Measurements from ENCODE around the gene ASPSCR1.

DNA sequence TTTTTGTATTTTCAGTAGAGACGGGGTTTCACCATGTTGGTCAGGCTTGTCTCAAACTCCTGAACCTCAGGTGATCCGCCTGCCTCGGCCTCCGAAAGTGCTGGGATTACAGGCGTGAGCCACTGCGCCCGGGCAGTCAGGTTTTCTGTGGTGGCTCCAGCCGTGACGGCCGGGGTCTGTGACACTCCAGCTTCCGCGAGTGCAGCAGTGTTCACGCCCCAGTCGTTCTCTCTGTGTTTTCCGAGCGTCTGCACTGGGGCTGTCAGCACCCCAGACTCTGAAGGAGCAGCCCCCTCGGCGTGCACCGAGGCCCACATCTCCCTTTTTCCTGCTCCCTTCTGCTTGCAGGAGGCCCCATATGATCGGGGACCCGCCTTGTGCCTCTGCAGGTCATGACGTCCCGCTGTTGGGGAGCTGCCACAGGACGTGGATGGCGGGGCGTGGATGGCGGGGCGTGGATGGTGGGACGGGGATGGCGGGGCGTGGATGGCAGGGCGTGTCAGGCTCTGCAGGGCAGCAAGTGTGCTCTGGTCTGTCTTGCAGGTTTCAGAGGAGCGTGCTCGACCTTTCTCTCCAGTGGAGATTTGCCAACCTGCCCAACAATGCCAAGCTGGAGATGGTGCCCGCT, 5.7 kb downstream of the ASPSCR1 start:
- TF ChIP-seq, protein P1, sequence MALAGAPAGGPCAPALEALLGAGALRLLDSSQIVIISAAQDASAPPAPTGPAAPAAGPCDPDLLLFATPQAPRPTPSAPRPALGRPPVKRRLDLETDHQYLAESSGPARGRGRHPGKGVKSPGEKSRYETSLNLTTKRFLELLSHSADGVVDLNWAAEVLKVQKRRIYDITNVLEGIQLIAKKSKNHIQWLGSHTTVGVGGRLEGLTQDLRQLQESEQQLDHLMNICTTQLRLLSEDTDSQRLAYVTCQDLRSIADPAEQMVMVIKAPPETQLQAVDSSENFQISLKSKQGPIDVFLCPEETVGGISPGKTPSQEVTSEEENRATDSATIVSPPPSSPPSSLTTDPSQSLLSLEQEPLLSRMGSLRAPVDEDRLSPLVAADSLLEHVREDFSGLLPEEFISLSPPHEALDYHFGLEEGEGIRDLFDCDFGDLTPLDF (CRISPR knock-in tag; IDR thresholded peaks at IDR 0.05): no peak
- TF ChIP-seq, protein P2, sequence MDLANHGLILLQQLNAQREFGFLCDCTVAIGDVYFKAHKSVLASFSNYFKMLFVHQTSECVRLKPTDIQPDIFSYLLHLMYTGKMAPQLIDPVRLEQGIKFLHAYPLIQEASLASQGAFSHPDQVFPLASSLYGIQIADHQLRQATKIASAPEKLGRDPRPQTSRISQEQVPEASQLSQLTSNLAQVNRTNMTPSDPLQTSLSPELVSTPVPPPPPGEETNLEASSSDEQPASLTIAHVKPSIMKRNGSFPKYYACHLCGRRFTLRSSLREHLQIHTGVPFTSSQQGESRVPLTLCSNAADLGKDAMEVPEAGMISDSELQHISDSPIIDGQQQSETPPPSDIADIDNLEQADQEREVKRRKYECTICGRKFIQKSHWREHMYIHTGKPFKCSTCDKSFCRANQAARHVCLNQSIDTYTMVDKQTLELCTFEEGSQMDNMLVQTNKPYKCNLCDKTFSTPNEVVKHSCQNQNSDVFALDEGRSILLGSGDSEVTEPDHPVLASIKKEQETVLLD (IDR thresholded peaks at IDR 0.05): no peak
- TF ChIP-seq NR2C1 (IDR thresholded peaks at IDR 0.05) (no peak), NR2C1 (tag; IDR thresholded peaks at IDR 0.05) (no peak), HNRNPUL1 (IDR thresholded peaks at IDR 0.05; ENCODE audit: low read length) (no peak), TAL1 (IDR thresholded peaks at IDR 0.05) (no peak), THRAP3 (IDR thresholded peaks at IDR 0.05; ENCODE audit: borderline replicate concordance) (no peak), CTCF (IDR thresholded peaks at IDR 0.05 in 2 of 3, conservative IDR thresholded peaks at IDR 0.05 in 1 of 3; ENCODE audit: insufficient read depth in 2 of 3, low read depth in 1 of 3, low read length in 3 of 3) (no peak)

Data from K562 (cell line).